Colonic mucosa (tissue), 4 donors: Measurements from ENCODE around the gene PROSER3. TPM values are rescaled to one million over a fixed set of nuclear protein-coding genes. Genes with fewer than 3 reads are reported as not detected.
A peak's percentile ranks its signal among the peaks of the same experiment; 100 is the strongest.

ENCODE experiments used
- DNase-seq: peaks from one replicate; pipeline ENCODE4 v3.0.0-alpha.2; 2020
- H3K27ac ChIP-seq: fragments of 200-600 bp; one replicate; pipeline ENCODE4 v1.8.0; 2021
- H3K27me3 ChIP-seq: fragments of 200-600 bp; one replicate; pipeline ENCODE4 v1.8.0; 2021
- H3K36me3 ChIP-seq: fragments of 200-600 bp; one replicate; pipeline ENCODE4 v1.8.0; 2021
- H3K4me1 ChIP-seq: fragments of 200-600 bp; one replicate; pipeline ENCODE4 v1.8.0; 2021; ENCODE audit warnings: mild to moderate bottlenecking
- H3K4me3 ChIP-seq: fragments of 200-600 bp; one replicate; pipeline ENCODE4 v1.8.0; 2021
- H3K9ac ChIP-seq, 2 donors: one replicate each; pipeline ENCODE4 v1.7.0; 2013; ENCODE audit warnings: control low read depth in 2 of 2, low read depth in 2 of 2, low read length in 2 of 2
- H3K9me3 ChIP-seq: fragments of 200-600 bp; one replicate; pipeline ENCODE4 v1.8.0; 2021
- CTCF ChIP-seq: fragments of 200-600 bp; IDR thresholded peaks from one replicate; pipeline ENCODE4 v1.8.0; 2022; ENCODE audit warnings: antibody characterized with exemption, mild to moderate bottlenecking
- intact Hi-C: fragments of 100-400 bp; cut with DNase I; formaldehyde crosslinking; loops from one replicate; pipeline ENCODE4 v1.14.1; 2022
- total RNA-seq, 2 donors: library from RNA; stranded (reverse); fragmentation: NEBNext Ultra II Directional in 1 of 2; extraction: Animal tissue kit (Norgen Biotek cat#: 25700) in 1 of 2; gene quantifications; one replicate each; pipeline ENCODE4 v1.2.1, GENCODE V29; 2021
- donor health status: healthy.
- donor health status: DM: no; HTN: no; CAD: no.
- donor health status: DM: no; HTN: no; CAD: no.

The PROSER3 gene
- total RNA-seq, 2 donors from 2014 or later = 17.1 to 26.9 TPM

- no peak overlapping the region for H3K4me3 ChIP-seq
- no peak for DNase-seq
- no peaks in the 10 kb centered on the region for H3K9me3 ChIP-seq
- H3K9ac ChIP-seq = no peak overlapping the region
- intact Hi-C loops = loop anchor here (5.0 kb wide), 1 partner anchor 166 kb away; the partner anchor contains the start of gene TMEM147
- H3K27me3 ChIP-seq = no peaks in the 10 kb centered on the region
- no peak overlapping the region for H3K27ac ChIP-seq
- TF ChIP-seq CTCF = no peak
- H3K36me3 ChIP-seq = no peaks in the 10 kb centered on the region
- H3K4me1 ChIP-seq = peaks cover 9% of the 10 kb centered on the region
Measured at GRCh38 chr19:35713506-35713850, 44.5 kb upstream of the PROSER3 start.

GRCh38 chr19:35713904-35714495 is 44.0 kb upstream of the PROSER3 start:
- no peaks in the 10 kb centered on the region for H3K36me3 ChIP-seq
- H3K4me1 ChIP-seq = peaks cover 9% of the 10 kb centered on the region
- intact Hi-C loops = loop anchor here (5.0 kb wide), 1 partner anchor 167 kb away; the partner anchor contains the start of gene TMEM147
- DNase-seq = no peak
- no peak overlapping the region for H3K27ac ChIP-seq
- no peaks in the 10 kb centered on the region for H3K9me3 ChIP-seq
- H3K4me3 ChIP-seq = no peak overlapping the region
- TF ChIP-seq CTCF = no peak
- H3K27me3 ChIP-seq = no peaks in the 10 kb centered on the region
- H3K9ac ChIP-seq = no peak overlapping the region

GRCh38 chr19:35714601-35715354 is 43.2 kb upstream of the PROSER3 start:
- Histone ChIP-seq H3K9me3 (no peaks in the 10 kb centered on the region), H3K27ac (peak overlapping the region; percentile 12), H3K4me1 (peaks cover 17% of the 10 kb centered on the region), H3K4me3 (no peak overlapping the region), H3K9ac (no peak overlapping the region), H3K27me3 (no peaks in the 10 kb centered on the region), H3K36me3 (no peaks in the 10 kb centered on the region)
- intact Hi-C loops = loop anchor here (5.0 kb wide), 1 partner anchor 167 kb away; the partner anchor contains the start of gene TMEM147
- no peak for TF ChIP-seq CTCF
- DNase-seq = no peak

GRCh38 chr19:35715355-35715809 is 42.6 kb upstream of the PROSER3 start:
- peak overlapping the region; percentile 46 to 88 for H3K9ac ChIP-seq
- peaks cover 18% of the 10 kb centered on the region for H3K4me1 ChIP-seq
- intact Hi-C loops = no loop called here
- no peak for TF ChIP-seq CTCF
- no peaks in the 10 kb centered on the region for H3K27me3 ChIP-seq
- peak overlapping the region; percentile 77 for H3K4me3 ChIP-seq
- no peaks in the 10 kb centered on the region for H3K36me3 ChIP-seq
- H3K27ac ChIP-seq = peak overlapping the region; percentile 96
- H3K9me3 ChIP-seq = no peaks in the 10 kb centered on the region
- no peak for DNase-seq

GRCh38 chr19:35715981-35716800 is 41.8 kb upstream of the PROSER3 start:
- Histone ChIP-seq H3K36me3 (no peaks in the 10 kb centered on the region), H3K9ac (peak overlapping the region; percentile 46 to 88), H3K9me3 (no peaks in the 10 kb centered on the region), H3K4me1 (peaks cover 18% of the 10 kb centered on the region), H3K27me3 (no peaks in the 10 kb centered on the region), H3K4me3 (peak overlapping the region; percentile 77), H3K27ac (peak overlapping the region; percentile 96)
- DNase-seq = peak; percentile 73
- intact Hi-C loops = loop anchor here (2.0 kb wide), 1 partner anchor 21 kb away; no protein-coding TSS in a partner anchor
- no peak for TF ChIP-seq CTCF
